Cerebellar nuclear complex (tissue), 1 donor: Measurements from ENCODE around the gene DNASE1L3.
"Not testable (repeated sequence)": the region's sequence is repeated elsewhere in the genome, so short reads cannot be mapped to it uniquely, and the experiment has no call there.

ENCODE experiments used
- DNase-seq, 2 experiments: peaks; one replicate each; lab custom pipeline; 2025; lab: John Stamatoyannopoulos, UW

DNASE1L3 gene

DNA sequence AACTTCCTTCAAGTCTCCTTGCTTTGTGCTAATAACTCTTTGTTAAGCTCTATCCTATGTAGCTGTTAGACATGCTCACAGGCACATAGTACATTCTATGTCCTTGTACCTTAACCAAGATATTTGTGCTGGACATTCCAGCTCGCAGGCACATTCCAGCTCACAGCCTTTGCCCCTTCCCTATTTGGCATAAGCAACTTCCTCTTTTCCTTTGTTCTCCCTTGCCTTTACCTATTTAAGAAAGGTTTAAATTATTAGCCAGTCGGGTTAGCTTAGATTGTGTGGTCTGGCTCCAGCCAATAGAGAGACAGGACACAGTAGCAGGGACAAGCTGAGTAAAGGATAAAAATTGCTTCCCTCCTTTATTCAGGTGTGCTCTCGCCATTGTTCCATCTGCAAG is 9.3 kb downstream of the DNASE1L3 start:
- DNase-seq: not testable (repeated sequence)

DNA sequence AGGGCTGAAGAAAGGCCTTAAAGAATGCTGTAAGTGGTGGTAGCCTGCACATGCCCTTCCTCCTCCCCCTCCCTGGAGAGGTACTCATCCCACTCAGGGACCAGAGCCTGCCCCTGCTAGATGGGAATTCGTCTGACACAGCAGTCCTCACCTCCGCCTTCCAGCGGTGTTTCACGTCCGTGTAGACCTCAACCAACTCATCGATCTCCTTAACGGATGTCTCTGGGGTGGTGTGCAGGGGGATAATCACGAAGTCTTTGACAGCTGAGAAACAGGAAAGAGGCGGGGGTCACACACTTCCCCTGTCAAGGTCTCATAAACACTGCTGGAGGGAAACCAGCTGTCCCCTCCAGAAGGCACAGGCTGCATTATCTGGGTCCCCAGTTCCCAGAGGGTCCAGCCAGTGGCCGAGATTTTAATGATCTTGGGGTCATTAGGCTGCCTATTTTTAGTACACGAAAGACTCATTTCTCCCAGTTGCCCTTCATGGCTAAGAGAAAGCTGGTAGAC is 9.9 kb downstream of the DNASE1L3 start:
- DNase-seq: no peak

DNA sequence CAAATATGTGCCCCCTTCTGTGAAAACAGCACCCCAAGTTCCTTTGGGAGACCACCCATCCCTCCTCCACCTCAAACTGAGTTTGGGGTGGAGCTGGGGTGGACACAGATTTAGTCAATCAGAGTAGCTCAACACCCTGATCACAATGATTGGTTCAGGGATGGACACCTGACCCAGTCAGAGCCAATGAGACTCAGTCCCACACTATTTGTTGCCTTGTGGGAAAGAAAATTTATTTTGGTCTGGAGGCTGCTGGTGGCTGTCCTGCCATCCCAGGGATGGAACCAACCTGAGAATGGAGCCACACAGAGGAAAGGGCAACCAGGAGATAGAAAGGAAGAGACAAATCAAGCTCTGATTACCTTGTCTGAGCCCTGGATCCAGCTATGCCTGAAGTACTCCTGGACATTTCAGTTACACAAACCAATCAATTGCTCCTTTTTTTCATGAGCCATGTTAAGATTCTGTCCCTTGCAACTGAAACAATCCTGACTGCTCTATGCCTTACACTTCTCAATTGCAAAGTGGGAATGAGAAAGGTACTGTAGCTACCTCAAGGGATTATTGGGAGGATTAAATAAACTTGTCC is 10.6 kb downstream of the DNASE1L3 start:
- no peak for DNase-seq

DNA sequence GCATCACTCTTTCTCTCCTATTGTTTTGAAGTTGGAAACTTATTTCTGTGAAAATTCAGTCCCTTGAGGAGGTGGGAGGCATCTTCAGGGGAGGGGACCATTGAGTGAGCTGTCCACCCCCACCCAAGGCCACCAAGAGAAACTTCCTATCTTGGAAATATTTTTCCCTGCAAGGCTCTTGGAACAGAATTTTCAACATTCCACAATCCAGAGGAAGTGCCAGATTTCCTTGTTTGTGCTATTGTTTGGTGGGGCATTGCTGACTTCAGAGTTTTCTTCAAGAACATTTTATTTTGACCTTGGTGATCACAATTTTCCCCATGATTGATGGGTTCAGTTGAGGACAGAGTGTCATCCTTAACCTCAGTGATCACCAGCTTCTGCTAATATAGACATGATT is 12.0 kb downstream of the DNASE1L3 start:
- no peak for DNase-seq

DNA sequence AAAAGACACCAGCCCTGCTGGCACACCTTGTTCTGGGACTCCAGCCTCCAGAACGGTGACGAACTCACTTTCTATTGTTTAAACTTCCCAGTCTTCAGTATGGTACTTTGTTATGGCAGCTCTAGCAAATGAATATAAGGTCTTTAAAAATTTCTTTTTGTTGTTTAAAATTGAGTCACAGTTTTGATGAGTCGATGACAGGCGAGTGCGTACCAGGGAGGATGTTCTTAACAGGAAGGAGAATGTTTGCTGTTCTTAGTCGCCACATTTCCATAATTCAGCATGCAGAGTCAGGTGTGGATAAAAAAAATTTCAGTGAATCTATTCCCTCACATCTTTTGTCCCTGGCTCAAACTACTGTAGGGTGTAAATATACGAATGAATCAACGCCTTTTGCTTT is 12.4 kb downstream of the DNASE1L3 start:
- DNase-seq: no peak

DNA sequence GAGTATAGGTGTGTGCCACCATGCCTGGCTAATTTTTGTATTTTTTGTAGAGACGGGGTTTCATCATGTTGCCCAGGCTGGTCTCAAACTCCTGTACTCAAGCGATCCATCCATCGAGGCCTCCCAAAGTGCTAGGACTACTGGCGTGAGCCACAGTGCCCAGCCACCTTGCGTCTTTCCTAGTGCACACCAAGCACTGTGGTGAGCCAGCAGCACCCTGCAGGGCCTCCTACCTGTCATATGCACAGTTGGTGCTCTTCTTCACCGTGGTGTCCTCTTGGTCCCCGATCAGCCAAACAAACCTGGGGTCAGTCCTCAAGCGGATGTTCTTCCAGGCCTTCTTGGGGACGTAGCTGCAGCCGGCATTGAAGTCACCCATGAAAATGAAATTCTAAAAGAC is 13.2 kb downstream of the DNASE1L3 start:
- no peak for DNase-seq

DNA sequence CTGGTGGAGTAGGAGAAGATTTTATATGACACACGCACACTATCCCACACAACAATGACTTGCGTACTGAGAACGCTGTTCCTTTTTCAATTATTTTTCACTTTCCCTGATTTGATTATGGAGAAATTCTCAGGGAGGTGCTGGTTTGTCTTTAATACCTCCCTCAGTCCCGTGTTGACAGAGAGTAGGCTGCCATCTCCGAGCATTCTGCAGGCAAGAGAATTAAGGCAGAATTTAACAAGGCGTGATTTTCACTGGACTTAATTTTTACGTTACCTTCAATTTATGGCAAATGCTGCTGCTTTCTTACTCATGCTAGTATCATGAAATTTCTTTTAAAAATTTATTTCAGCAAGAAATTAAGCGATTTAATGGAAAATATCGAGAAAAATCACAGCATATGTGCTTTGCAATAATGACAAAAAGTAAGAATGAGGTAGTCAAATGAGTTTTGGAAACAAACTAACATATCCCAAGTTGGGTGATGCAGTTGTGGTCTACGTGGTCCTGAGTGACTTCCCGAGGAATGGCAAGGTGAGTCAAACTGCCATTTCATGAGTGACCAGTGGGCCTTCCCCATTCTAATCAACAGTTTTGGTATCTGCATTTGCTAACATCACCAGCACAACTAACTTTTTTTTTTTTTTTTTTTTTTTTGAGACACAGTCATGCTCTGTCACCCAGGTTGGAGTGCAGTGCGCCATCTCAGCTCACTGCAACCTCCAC is 16.9 kb downstream of the DNASE1L3 start:
- DNase-seq: no peak

DNA sequence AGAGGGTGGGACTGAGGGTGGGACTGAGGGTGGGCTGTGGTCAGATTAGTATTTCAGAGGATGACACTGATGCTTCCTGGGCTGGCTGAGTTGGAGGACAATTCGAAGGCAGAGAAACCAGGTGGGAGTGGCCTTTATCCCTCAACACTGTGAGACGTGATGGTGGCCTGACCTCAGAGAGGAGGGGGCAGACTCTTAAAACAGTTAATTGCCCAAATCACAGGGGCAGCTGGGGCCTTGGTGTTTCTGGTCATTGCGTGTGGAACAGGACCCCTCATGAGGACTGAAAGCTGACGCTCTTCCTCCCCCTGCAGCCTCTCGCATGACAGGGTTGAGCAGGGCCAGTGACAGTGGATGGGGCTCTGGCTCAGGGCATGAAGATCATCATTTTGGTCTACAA is 18.7 kb downstream of the DNASE1L3 start:
- DNase-seq: no peak

DNA sequence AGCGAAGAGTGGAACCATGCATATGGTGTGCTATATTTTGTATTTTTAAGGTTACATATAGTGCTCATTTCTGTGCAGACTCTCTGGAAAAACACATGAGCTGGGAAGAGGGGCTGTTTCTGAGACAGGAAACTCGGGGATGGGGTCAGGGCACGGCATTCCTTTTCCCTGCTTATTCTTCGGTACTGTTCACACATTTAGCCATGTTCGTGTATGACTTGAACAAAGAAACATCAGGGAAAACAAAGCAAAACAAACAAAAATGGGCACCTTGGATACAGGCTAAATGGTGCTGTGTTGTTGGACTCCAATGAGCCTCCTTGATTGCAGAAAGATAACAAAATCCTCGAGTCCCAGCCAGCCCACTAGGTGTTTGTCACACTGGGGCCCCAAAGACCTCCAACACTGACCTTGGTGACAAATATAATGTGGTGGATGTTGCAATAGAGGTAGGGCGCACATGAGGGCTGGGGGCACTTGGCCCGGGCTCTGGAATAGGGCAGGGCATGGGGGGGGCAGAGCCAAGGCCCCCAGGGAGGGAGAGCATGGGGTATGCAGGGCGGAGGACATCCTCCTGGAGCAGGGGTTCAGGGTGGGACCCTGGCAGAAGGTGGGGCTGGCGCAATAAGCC is 19.3 kb downstream of the DNASE1L3 start:
- no peak for DNase-seq

DNA sequence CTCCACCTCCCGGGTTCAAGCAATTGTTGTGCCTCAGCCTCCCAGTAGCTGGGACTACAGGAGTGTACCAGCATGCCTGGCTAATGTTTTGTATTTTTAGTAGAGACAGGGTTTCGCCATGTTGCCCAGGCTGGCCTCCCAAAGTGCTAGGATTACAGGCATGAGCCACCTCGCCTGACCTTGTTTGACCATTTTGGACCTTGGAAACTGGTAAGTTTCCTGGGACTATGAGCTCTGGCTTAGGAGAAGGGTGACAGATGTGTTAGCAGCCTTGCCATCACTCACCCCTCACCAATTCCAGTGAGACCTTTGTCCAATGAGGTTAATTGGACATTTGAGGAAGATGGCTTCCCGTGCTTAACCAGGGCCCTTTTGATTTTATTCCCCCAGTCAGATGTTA is 19.9 kb downstream of the DNASE1L3 start:
- no peak for DNase-seq

DNA sequence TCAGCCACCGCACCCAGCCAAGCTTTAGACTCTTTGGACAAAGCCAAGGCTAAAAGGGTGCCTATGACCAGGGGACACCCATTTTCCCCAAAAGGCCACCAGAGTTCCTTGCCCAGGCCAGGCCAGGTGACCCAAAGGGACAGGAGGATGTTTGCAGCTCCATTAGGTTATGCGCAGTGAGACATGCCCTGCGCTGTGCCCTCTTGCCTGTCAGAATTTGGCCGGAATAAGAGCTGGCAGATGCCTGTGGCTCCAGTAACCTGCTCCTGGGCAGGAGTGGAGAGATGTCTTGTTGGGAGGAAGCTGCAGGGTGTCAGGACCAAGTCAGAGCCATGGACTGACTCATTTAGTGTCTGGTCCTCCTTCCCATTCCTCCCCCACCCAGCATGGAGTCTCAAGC is 20.5 kb downstream of the DNASE1L3 start:
- DNase-seq: no peak

DNA sequence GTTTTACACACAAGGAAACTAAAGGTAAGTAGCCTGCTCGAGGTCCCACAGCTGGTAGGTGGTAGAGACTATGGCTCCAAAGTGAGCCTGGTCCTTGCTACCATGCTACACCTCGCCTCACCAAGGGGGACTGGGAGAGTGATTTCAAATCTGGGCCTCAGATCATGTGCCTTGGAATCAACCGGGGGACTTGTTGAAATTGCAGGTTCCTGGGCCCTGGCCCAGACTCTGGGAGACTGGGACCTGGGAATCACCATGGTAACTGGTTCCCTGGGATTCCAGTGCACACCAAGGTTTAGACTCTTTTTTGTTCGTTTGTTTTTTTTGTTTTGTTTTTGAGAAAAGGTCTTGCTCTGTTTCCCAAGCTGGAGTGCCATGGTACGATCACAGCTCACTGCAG is 21.1 kb downstream of the DNASE1L3 start:
- DNase-seq: no peak

DNA sequence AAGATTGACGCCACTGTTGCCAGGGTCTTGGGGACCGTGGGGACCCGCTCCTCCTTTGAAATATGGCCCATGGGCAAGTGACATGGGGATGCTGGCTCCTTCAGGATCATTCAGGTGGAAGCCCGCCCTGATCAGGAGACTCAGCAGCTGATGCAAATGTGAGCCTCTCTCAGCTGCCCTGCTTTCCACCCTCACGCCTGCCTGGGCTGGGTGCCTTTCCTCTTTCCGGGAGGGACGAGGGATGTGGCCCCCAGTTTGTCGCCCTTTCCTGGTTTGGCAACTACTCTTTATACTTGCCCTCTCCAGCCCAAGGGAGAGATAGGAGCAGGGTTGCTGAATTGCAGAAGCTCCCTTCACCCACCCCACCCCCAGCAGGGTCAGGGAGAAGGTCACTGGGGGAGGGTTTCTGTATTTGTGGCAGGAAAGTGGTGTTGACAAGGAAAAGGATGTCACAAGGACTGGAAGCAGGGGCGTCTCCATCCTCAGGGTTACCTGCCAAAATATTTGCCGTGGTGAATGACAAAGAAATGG is 21.8 kb downstream of the DNASE1L3 start:
- no peak for DNase-seq

DNA sequence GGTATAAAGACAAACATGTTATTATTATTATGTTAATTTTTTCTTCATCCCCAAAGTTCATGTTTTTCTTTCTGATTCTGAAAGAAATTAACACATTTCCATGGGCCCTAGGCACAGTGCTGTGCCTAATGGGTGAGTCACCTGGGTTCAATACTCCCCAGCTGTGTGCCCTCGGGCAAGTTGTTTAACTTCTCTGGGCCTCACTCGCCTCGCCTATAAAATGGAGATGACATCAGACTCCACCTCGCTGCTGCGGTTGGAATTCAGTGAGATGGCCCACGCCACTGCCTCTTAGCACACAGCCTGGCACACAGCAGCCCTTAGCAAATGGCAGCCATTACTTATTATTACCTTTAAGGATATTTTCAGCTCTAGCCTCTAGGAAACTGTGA is 22.6 kb downstream of the DNASE1L3 start:
- DNase-seq: no peak

DNA sequence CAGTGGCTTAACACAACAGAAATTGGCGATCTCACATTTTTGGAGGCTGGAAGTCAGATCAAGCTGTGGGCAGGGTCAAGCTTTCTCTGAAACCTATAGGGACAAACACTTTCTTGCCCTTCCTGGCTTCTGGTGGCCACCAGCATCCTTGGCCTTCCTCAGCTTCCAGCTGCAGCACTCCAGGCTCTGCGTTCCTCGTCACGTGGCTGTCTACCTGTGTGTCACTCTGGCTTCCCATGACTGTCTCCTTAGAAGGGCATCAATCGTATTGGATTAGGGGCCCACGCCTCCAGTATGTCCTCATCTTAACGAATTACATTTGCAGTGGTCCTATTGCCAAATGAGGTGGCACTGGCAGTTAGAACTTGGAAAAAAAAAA is 25.8 kb downstream of the DNASE1L3 start:
- no peak for DNase-seq

DNA sequence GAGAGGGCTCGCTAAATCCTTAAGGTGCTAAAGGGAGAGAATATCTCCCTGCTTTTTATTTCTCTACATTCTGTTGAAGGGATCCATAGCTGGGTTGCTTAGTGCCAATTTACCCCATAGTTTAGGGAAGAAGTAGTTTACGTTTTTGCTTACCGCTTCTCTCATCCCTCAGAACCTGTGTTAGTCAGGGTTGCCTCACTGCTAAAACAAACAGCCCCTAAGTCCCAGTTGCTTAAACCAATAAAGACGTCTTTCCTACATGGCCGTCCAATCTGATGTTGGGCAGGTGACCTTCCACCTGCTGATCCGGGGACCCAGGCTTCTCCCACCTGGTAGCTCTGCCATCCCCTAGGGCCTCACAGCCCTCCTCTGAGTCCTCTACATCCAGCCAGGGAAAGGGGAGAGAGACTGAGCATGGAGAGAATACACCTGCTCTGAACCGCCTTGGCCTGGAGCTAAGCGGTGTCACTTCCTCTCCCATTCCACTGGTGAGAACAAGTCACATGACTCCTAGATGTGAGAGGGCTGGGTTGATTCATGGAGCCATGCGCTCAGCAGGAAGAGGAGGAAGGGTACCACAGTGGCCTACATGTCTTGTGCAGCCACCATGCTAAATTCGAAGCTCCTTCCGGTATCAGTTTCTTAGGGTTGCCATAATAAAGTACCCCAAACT is 26.3 kb downstream of the DNASE1L3 start:
- no peak for DNase-seq

DNA sequence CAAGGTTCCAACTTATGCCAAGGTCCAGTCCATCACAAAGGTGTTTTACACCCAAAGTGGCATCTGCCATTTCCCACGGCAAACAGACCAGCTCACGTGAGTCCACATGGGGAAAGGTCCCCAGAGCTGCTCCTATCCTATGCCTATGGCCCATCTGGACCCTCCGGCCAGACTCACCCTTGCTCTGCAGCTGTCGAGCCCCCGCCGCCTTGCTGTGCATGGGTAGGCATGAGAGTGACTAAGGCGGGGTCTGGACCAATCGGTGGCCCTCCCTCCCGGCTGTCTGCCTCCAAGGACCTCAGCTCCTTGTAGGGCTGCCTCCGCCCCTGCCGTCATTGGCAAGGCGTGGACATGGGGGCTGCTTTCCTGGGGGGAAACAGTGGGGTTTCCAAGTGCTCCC is 26.9 kb downstream of the DNASE1L3 start:
- no peak for DNase-seq

DNA sequence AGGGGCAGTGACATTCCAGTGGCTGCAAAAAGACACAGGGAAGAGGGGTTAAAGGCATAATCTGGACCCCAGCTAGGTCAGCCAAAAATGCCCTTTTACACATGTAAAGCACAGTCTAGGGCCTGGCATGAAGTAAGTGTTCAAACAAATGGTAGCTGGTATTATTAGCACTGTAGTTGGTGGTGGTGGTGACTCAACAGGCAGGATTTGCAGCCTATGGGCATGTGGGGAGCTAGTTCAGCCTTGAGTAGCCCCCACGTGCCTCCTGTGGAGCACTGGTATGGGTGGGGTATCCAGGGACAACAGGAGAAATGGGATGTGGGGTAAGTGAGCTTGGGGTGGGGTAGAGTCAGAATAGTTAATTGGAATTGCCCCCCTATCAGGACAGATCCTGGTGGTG is 27.6 kb downstream of the DNASE1L3 start:
- DNase-seq: no peak

DNA sequence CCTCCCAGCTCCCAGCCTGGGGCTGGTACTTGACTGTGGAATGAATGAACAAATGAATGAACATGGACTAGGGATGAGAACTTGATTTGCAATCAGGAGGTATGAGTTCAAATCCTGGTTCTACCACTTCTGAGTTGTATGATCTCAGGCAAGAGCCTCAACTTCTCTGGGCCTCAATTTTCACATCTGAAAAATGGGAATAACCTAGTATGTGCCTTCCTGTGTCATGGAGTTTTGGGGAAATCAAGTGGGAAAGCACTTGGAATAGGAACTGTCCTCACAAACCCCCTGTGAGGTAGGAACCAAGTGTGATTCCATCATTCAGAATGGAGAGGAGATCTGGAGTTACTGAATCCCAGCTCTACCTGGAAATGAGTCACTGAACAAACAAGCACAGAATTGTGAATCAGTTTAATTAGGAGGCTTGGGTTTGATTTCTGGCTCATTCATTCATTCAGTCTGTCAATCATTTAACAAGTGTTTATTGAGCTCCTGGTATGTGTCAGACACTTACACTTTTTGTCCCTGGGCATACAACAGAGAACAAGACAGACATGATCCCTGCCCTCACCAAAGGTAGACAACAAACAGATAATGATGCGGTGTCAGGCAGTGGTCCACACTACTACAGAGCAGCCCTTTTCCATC is 29.7 kb downstream of the DNASE1L3 start:
- DNase-seq: no peak

DNA sequence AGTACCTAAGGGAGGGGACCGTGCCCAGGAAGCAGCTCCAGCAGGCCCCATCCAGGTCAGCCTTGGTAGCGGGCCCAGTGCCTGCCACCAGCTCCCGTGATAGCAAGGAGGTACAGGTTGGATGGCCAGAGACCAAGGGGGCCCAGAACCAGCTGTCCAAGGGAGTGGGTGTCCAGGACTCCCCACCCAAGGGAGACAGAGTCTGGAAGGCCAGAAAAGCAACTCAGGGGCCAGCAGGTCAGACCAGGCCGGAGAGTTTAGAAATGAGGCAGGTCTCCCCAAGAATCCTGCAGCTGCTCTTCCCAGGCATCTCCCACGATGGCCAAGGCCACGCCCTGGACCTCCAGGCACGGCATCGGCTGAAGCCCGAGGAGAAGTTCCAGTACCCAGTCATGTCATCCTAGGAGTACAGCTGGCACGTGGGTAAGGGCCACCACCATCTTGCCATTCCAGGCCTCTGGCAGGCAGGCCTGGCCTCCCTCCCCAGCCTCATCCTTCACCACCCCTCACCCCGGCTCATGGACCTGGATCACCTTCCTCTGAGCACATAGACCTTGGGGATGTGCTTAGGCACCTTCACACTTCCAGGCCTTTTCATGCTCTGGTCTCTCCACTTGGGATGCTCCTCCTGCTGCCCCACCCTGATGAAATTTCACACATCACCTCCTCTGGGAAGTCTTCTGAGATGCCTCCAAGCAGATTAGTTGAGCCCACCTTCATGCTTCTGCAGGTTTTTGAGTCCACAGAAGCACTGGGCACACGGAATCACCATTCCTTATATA is 30.5 kb downstream of the DNASE1L3 start:
- no peak for DNase-seq
